K562 (cell line): Measurements from ENCODE around the gene PCBP3. TPM values are rescaled to one million over a fixed set of nuclear protein-coding genes. Genes with fewer than 3 reads are reported as not detected.

ENCODE experiments used
- ATAC-seq: fragments of 200-7000 bp; cut with Tn5 transposase; 3 replicates; pipeline ENCODE4 v1.9.1; 2020; ENCODE audit warnings: moderate library complexity
- BruUV-seq: library from RNA; stranded (reverse); fragments of 400-500 nt; replicated peaks from 2 replicates; lab custom pipeline; 2021; lab: Mats Ljungman, UMichigan
- CTCF ChIA-PET: fragments of 300-600 bp; formaldehyde crosslinking; extraction: SDS; loops from one replicate; lab custom pipeline; 2021; ENCODE audit warnings: low intra/inter-chr PET ratio; lab: Yijun Ruan, JAX
- POLR2A ChIA-PET: fragments of 300-600, 350-650 bp; sonication (Branson Sonifier 250); formaldehyde crosslinking; extraction: SDS; loops from one replicate; lab custom pipeline; 2021; ENCODE audit warnings: antibody characterized with exemption, inconsistent platforms; lab: Yijun Ruan, JAX
- DNase-seq, 4 experiments: peaks; one replicate each; pipeline versions ENCODE4 v3.0.0 to v3.0.0-alpha.2; 2011 to 2018; ENCODE audit warnings: low spot score in 3 of 4, mixed read lengths in 3 of 4; ENCODE audit errors: extremely low read depth in 1 of 4
- FAIRE-seq: peaks from 2 replicates; lab custom pipeline; 2011; peaks lifted over from hg19 to GRCh38; lab: Jason Lieb, UNC
- H2AFZ ChIP-seq: 2 replicates; pipeline ENCODE4 v1.6.0; 2011; ENCODE audit warnings: low read depth, low read length, control low read depth, inconsistent platforms
- H3K27ac ChIP-seq: fragments of 200-600 bp; 3 replicates; pipeline ENCODE4 v1.8.0; 2011; ENCODE audit warnings: low read depth, mild to moderate bottlenecking, control low read depth, inconsistent platforms, low read length, moderate library complexity, mixed read lengths; ENCODE audit errors: extremely low read depth
- H3K27me3 ChIP-seq, 2 experiments: fragments of 300-600 bp in 1 of 2; 2 replicates in 1 of 2; 3 replicates in 1 of 2; pipeline versions ENCODE4 v1.6.0 to v1.8.0; 2011; ENCODE audit warnings: inconsistent platforms in 2 of 2, low read length in 2 of 2, mild to moderate bottlenecking in 1 of 2, mixed read lengths in 1 of 2, moderate library complexity in 1 of 2; ENCODE audit not compliant: control insufficient read depth in 2 of 2, insufficient read depth in 2 of 2
- H3K36me3 ChIP-seq: fragments of 300-600 bp; 3 replicates; pipeline ENCODE4 v1.8.0; 2011; ENCODE audit warnings: mild to moderate bottlenecking, low read length, inconsistent platforms; ENCODE audit not compliant: control insufficient read depth, insufficient read depth
- H3K4me1 ChIP-seq, 2 experiments: fragments of 200-600 bp in 1 of 2; replicated peaks in 1 of 2; 2 replicates in 1 of 2; 3 replicates in 1 of 2; pipeline versions ENCODE4 v1.5.1 to v1.8.0; 2011; ENCODE audit warnings: inconsistent platforms in 2 of 2, low read length in 2 of 2, mild to moderate bottlenecking in 1 of 2, mixed read lengths in 1 of 2, moderate library complexity in 1 of 2; ENCODE audit not compliant: control insufficient read depth in 2 of 2, insufficient read depth in 2 of 2
- H3K4me2 ChIP-seq: 2 replicates; pipeline ENCODE4 v1.6.1; 2011; ENCODE audit warnings: low read length, control low read depth, inconsistent platforms, mixed read lengths; ENCODE audit not compliant: insufficient read depth
- H3K4me3 ChIP-seq: fragments of 200-600 bp; sonication (generic), shearing (Covaris generic); 2 replicates; pipeline ENCODE4 v1.5.1; 2016; ENCODE audit warnings: control low read depth, inconsistent platforms
- H3K79me2 ChIP-seq: fragments of 200-600 bp; 3 replicates; pipeline ENCODE4 v1.8.0; 2011; ENCODE audit warnings: low read length, inconsistent platforms; ENCODE audit not compliant: control insufficient read depth, insufficient read depth
- H3K9ac ChIP-seq, 2 experiments: 2 replicates each; pipeline versions ENCODE4 v1.6.0 to v1.6.1; 2011; ENCODE audit warnings: low read depth in 2 of 2, low read length in 2 of 2, control low read depth in 1 of 2, inconsistent platforms in 1 of 2, mild to moderate bottlenecking in 1 of 2, mixed read lengths in 1 of 2; ENCODE audit not compliant: insufficient read depth in 1 of 2
- H3K9me1 ChIP-seq: one replicate; pipeline ENCODE4 v1.6.0; 2011; ENCODE audit warnings: inconsistent platforms, mild to moderate bottlenecking, low read length, moderate library complexity; ENCODE audit not compliant: control insufficient read depth, insufficient read depth
- H3K9me3 ChIP-seq: replicated peaks from 2 replicates; pipeline ENCODE4 v1.5.1; 2011; ENCODE audit warnings: low read depth, low read length, inconsistent platforms; ENCODE audit not compliant: control insufficient read depth, insufficient read depth
- H4K20me1 ChIP-seq: replicated peaks from 2 replicates; pipeline ENCODE4 v1.6.1; 2011; ENCODE audit warnings: low read length, inconsistent platforms, mixed read lengths; ENCODE audit not compliant: control insufficient read depth, insufficient read depth
- EZH2 ChIP-seq: IDR thresholded peaks from 2 replicates; pipeline ENCODE4 v1.6.1; 2012; ENCODE audit warnings: low read depth, mild to moderate bottlenecking, inconsistent platforms, low read length, borderline replicate concordance
- ILF3 ChIP-seq: fragments of 450-650 bp; IDR thresholded peaks from 2 replicates; pipeline ENCODE4 v1.6.1; 2018; ENCODE audit warnings: antibody characterized with exemption, mild to moderate bottlenecking, moderate library complexity, borderline replicate concordance
- LARP7 ChIP-seq: fragments of 450-650 bp; IDR thresholded peaks from 2 replicates; pipeline ENCODE4 v1.6.1; 2016
- OTX1 ChIP-seq: fragments of 450-650 bp; formaldehyde crosslinking; IDR thresholded peaks from 2 replicates; pipeline ENCODE4 v1.4.0; 2022; ENCODE audit warnings: mild to moderate bottlenecking
- PML ChIP-seq: IDR thresholded peaks from 2 replicates; pipeline ENCODE4 v1.6.1; 2012; ENCODE audit warnings: low read length, inconsistent platforms
- TEAD2 ChIP-seq: fragments of 450-650 bp; IDR thresholded peaks from 2 replicates; pipeline ENCODE4 v1.6.1; 2016; ENCODE audit warnings: missing genetic modification characterization, control low read depth, missing compliant biosample characterization
- ZBTB7A ChIP-seq: IDR thresholded peaks from 2 replicates; pipeline ENCODE4 v1.6.1; 2011; ENCODE audit warnings: low read depth, mild to moderate bottlenecking, low read length, moderate library complexity, borderline replicate concordance; ENCODE audit not compliant: control insufficient read depth
- ZC3H4 ChIP-seq: sonication (generic); formaldehyde crosslinking; IDR thresholded peaks from 2 replicates; pipeline ENCODE4 v1.9.0; 2021; ENCODE audit warnings: missing genetic modification reagents, borderline replicate concordance
- ZNF79 ChIP-seq: fragments of 250-450 bp; sonication (Bioruptor Pico); IDR thresholded peaks from 2 replicates; pipeline ENCODE4 v1.4.0; 2020; ENCODE audit warnings: low read depth, mild to moderate bottlenecking, moderate library complexity
- WGBS: fragments of 100-300 bp; shearing (Covaris generic); methylation state at CpG from one replicate; pipeline ENCODE4 v1.1.6; 2016; ENCODE audit warnings: low coverage, mixed read lengths; ENCODE audit not compliant: insufficient coverage; ENCODE audit errors: missing lambda C conversion rate; 5-methylcytosine and 5-hydroxymethylcytosine counted together
- in situ Hi-C: fragments of 300-500 bp; cut with MboI; formaldehyde crosslinking; loops from 4 replicates; pipeline ENCODE4 v1.15.0; 2018; ENCODE audit warnings: inconsistent platforms, mixed read lengths
- intact Hi-C: fragments of 100-400 bp; cut with micrococcal nuclease; formaldehyde crosslinking; loops from 2 replicates; pipeline ENCODE4 v1.14.2; 2022
- polyA plus RNA-seq, 8 experiments: library from polyadenylated mRNA; depleted of rRNA in 4 of 8; stranded (reverse) in 5 of 8; unstranded in 3 of 8; fragments of >200 nt; fragmentation: Nextera tagmentation in 2 of 8; fragmentation: Illumina TruSeq in 1 of 8; extraction: Ambion mirVana in 2 of 8; extraction: Trizol in 1 of 8; gene quantifications; 2 replicates each; pipeline versions ENCODE4 v1.2.1 to v1.2.3, GENCODE V29; 2011 to 2014; ENCODE audit warnings: inconsistent platforms in 1 of 8, missing spikeins in 1 of 8
- total RNA-seq, 7 experiments: library from RNA; depleted of rRNA in 6 of 7; stranded (reverse); fragments of >200 nt in 6 of 7; fragmentation: Illumina TruSeq in 2 of 7; extraction: Trizol in 2 of 7; gene quantifications; 2 replicates each; pipeline versions ENCODE4 v1.2.1 to v1.2.3, GENCODE V29; 2011 to 2021; ENCODE audit warnings: low replicate concordance in 1 of 7
- TF ChIP-seq, protein P1 (sequence below): sonication (generic); formaldehyde crosslinking; IDR thresholded peaks from 2 replicates; pipeline ENCODE4 v1.8.0; 2023; ENCODE audit warnings: mild to moderate bottlenecking, missing genetic modification reagents

PCBP3 gene
- total and polyA plus RNA-seq, 9 of the 15 experiments (the other 6 are each of a cell fraction or from before 2014, with no cell fraction given) = 0.18 TPM; not detected in 8

DNA sequence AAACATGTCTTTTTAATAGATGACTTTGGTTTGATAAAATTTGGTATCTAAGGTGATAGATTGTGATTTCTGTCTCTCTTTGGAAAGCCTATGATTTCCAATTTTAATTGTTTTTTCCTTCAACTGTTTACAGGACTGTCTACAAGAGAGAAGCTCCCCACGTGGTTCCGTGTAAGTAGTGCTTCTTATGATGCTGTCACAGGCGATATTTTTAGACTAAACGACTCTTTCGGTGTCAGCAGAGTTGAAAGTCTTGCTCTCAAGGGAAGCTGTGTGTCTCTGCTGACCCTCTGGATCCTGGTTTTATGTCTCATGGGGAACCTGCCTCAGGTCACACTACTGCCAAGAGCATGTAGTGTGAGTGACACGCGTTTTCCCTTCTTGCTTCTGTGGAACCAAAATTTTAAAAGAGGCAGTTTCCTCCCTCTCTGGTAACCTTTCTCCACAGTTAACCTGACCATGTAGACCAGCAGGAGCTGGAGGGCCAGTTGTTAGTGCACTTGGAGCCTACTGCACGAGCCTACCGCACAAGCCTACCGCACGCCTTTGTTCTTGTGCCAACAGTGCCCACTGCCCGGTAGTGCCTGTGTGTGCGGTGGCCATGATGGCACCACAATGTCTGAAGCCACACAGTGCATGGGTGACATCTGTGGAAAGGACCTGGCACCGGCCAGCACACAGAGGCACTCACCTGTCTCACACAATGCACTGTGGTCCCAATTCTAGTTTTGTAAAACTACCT is 91.9 kb downstream of the PCBP3 start:
- Histone ChIP-seq H3K36me3 (no peaks in the 10 kb centered on the region), H3K4me2 (no peak overlapping the region), H3K9me3 (no peaks in the 10 kb centered on the region), H4K20me1 (no peaks in the 10 kb centered on the region), H2AFZ (no peak overlapping the region), H3K4me3 (no peak overlapping the region), H3K27ac (no peak overlapping the region), H3K9me1 (no peaks in the 10 kb centered on the region), H3K4me1 (no peaks in the 10 kb centered on the region), H3K27me3 (peaks cover 5 to 28% of the 10 kb centered on the region in 2 experiments; a peak in 3 of 5 replicates), H3K9ac (no peak overlapping the region), H3K79me2 (no peaks in the 10 kb centered on the region)
- ChIA-PET POLR2A (no interaction called here), CTCF (interaction anchor here (0.5 kb wide), 1 partner anchor 108 kb away, joined by 4 read pairs; no protein-coding TSS in a partner anchor)
- no peak for FAIRE-seq
- in situ Hi-C loops = no loop called here
- DNase-seq = no peak
- under 1% methylated on average over 14 of the region's 14 CpGs for WGBS
- intact Hi-C loops = no loop called here
- no TSS peak for BruUV-seq
- TF ChIP-seq ZC3H4 (CRISPR knock-in tag) (no peak), EZH2 (no peak), OTX1 (CRISPR knock-in tag) (no peak), TEAD2 (tag) (no peak), ZBTB7A (no peak), ILF3 (no peak), ZNF79 (CRISPR knock-in tag) (no peak), LARP7 (no peak), PML (no peak)
- TF ChIP-seq, protein P1, sequence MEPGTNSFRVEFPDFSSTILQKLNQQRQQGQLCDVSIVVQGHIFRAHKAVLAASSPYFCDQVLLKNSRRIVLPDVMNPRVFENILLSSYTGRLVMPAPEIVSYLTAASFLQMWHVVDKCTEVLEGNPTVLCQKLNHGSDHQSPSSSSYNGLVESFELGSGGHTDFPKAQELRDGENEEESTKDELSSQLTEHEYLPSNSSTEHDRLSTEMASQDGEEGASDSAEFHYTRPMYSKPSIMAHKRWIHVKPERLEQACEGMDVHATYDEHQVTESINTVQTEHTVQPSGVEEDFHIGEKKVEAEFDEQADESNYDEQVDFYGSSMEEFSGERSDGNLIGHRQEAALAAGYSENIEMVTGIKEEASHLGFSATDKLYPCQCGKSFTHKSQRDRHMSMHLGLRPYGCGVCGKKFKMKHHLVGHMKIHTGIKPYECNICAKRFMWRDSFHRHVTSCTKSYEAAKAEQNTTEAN = no peak
- ATAC-seq = no peak
